ENCODE data around the gene SLC6A13.

GRCh38 chr12:267581-268482 lies 5.2 kb upstream of the SLC6A13 start:
- TF ChIP-seq, protein P1, sequence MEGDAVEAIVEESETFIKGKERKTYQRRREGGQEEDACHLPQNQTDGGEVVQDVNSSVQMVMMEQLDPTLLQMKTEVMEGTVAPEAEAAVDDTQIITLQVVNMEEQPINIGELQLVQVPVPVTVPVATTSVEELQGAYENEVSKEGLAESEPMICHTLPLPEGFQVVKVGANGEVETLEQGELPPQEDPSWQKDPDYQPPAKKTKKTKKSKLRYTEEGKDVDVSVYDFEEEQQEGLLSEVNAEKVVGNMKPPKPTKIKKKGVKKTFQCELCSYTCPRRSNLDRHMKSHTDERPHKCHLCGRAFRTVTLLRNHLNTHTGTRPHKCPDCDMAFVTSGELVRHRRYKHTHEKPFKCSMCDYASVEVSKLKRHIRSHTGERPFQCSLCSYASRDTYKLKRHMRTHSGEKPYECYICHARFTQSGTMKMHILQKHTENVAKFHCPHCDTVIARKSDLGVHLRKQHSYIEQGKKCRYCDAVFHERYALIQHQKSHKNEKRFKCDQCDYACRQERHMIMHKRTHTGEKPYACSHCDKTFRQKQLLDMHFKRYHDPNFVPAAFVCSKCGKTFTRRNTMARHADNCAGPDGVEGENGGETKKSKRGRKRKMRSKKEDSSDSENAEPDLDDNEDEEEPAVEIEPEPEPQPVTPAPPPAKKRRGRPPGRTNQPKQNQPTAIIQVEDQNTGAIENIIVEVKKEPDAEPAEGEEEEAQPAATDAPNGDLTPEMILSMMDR (IDR thresholded peaks at IDR 0.05), result no peak
- TF ChIP-seq POLR2A (IDR thresholded peaks at IDR 0.05), result no peak
